SK-N-SH treated with all-trans-retinoic acid at 6 μM for 48 hours (cell line): ENCODE data around the gene CHRNA10.

ENCODE experiments used
- ATAC-seq: fragments of 200-7000 bp; cut with Tn5 transposase; 3 replicates; pipeline ENCODE4 v1.9.1; 2020; ENCODE audit warnings: mild to moderate bottlenecking, moderate library complexity
- ARNTL ChIP-seq: fragments of 450-650 bp; formaldehyde crosslinking; IDR thresholded peaks from 2 replicates; pipeline ENCODE4 v1.5.0; 2020; ENCODE audit warnings: low read depth, mild to moderate bottlenecking, moderate library complexity, borderline replicate concordance
- BACH2 ChIP-seq: fragments of 250-450 bp; sonication (Bioruptor Pico); IDR thresholded peaks from 2 replicates; pipeline ENCODE4 v1.9.0; 2021; ENCODE audit warnings: mild to moderate bottlenecking, borderline replicate concordance
- CREB5 ChIP-seq: fragments of 250-450 bp; sonication (Bioruptor Pico); IDR thresholded peaks from 2 replicates; pipeline ENCODE4 v1.5.1; 2020; ENCODE audit warnings: low read depth, mild to moderate bottlenecking, moderate library complexity
- CSRNP3 ChIP-seq: fragments of 250-450 bp; sonication (Bioruptor Pico); IDR thresholded peaks from 2 replicates; pipeline ENCODE4 v1.5.1; 2021; ENCODE audit warnings: mild to moderate bottlenecking, moderate library complexity
- ESRRG ChIP-seq: fragments of 250-450 bp; sonication (Bioruptor Pico); IDR thresholded peaks from 2 replicates; pipeline ENCODE4 v1.6.1; 2021; ENCODE audit warnings: mild to moderate bottlenecking
- OSR1 ChIP-seq: fragments of 250-450 bp; sonication (Bioruptor Pico); IDR thresholded peaks from 2 replicates; pipeline ENCODE4 v1.8.0; 2022; ENCODE audit warnings: moderate library complexity, mild to moderate bottlenecking, inconsistent platforms
- PATZ1 ChIP-seq: fragments of 250-450 bp; sonication (Bioruptor Pico); IDR thresholded peaks from 2 replicates; pipeline ENCODE4 v1.8.0; 2020; ENCODE audit warnings: mild to moderate bottlenecking, moderate library complexity, borderline replicate concordance
- POU6F1 ChIP-seq: fragments of 250-450 bp; sonication (Bioruptor Pico); IDR thresholded peaks from 2 replicates; pipeline ENCODE4 v1.8.0; 2021; ENCODE audit warnings: low read depth, mild to moderate bottlenecking, moderate library complexity, borderline replicate concordance
- PPARA ChIP-seq: fragments of 250-450 bp; sonication (Bioruptor Pico); IDR thresholded peaks from 2 replicates; pipeline ENCODE4 v1.5.0; 2020; ENCODE audit warnings: mild to moderate bottlenecking, borderline replicate concordance
- RARB ChIP-seq: fragments of 250-450 bp; sonication (Bioruptor Pico); IDR thresholded peaks from 2 replicates; pipeline ENCODE4 v1.8.0; 2021; ENCODE audit warnings: mild to moderate bottlenecking, moderate library complexity
- SNAI2 ChIP-seq: fragments of 250-450 bp; sonication (Bioruptor Pico); IDR thresholded peaks from 2 replicates; pipeline ENCODE4 v1.5.0; 2020; ENCODE audit warnings: mild to moderate bottlenecking, moderate library complexity
- TCF4 ChIP-seq: fragments of 250-450 bp; sonication (Bioruptor Pico); IDR thresholded peaks from 2 replicates; pipeline ENCODE4 v1.8.0; 2021; ENCODE audit warnings: mild to moderate bottlenecking, moderate library complexity, borderline replicate concordance
- TOX ChIP-seq: fragments of 250-450 bp; sonication (Bioruptor Pico); IDR thresholded peaks from 2 replicates; pipeline ENCODE4 v1.8.0; 2021; ENCODE audit warnings: mild to moderate bottlenecking, moderate library complexity, borderline replicate concordance
- TSHZ2 ChIP-seq: fragments of 250-450 bp; sonication (Bioruptor Pico); IDR thresholded peaks from 2 replicates; pipeline ENCODE4 v1.5.0; 2020; ENCODE audit warnings: mild to moderate bottlenecking, moderate library complexity
- ZC3H10 ChIP-seq: fragments of 250-450 bp; sonication (Bioruptor Pico); IDR thresholded peaks from 2 replicates; pipeline ENCODE4 v1.5.1; 2021; ENCODE audit warnings: mild to moderate bottlenecking, moderate library complexity
- ZFP30 ChIP-seq: fragments of 450-650 bp; formaldehyde crosslinking; IDR thresholded peaks from 2 replicates; pipeline ENCODE4 v1.5.0; 2022; ENCODE audit warnings: mild to moderate bottlenecking, moderate library complexity
- ZNF565 ChIP-seq: fragments of 450-650 bp; formaldehyde crosslinking; conservative IDR thresholded peaks from 2 replicates; pipeline ENCODE4 v1.5.0; 2020; ENCODE audit warnings: low read depth, mild to moderate bottlenecking, moderate library complexity
- ZNF70 ChIP-seq: fragments of 450-650 bp; formaldehyde crosslinking; IDR thresholded peaks from 2 replicates; pipeline ENCODE4 v1.5.0; 2020; ENCODE audit warnings: mild to moderate bottlenecking, moderate library complexity
- ZNF8 ChIP-seq: fragments of 450-650 bp; formaldehyde crosslinking; IDR thresholded peaks from 2 replicates; pipeline ENCODE4 v1.5.0; 2020; ENCODE audit warnings: mild to moderate bottlenecking, moderate library complexity

CHRNA10 gene

DNA sequence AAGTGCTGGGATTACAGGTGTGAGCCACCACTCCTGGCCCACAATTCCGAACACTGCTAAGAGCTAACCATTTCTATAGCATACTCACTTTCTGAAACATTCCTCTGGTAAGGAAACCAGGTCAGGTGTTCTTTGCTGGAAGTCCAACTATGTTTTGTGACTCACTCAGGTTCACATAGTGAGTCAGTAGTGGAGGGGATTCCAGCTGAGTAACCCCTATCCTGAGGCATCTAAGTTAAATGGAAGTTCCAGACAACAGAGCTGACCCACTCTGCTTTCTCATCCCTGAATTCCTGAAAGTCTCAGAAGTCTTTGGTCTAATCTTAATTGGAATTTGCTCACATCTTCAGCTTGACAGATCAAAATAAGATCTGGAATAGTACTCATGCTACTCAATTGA lies 3.0 kb upstream of the CHRNA10 start:
- no peak for ATAC-seq
- TF ChIP-seq ZFP30 (CRISPR knock-in tag), result no peak

- no peak; the same call in 2 of the 3 replicates for ATAC-seq
- TF ChIP-seq PPARA (CRISPR knock-in tag), result no peak
- TF ChIP-seq ZNF70 (CRISPR knock-in tag), result no peak
- no peak for TF ChIP-seq SNAI2 (CRISPR knock-in tag)
Measured at GRCh38 chr11:3669742-3670183, 1.4 kb downstream of the CHRNA10 start.

- no peak for TF ChIP-seq ESRRG (CRISPR knock-in tag)
- TF ChIP-seq RARB (CRISPR knock-in tag), result no peak
- no peak for TF ChIP-seq TOX (CRISPR knock-in tag)
- TF ChIP-seq ZNF565 (CRISPR knock-in tag), result no peak
- TF ChIP-seq POU6F1, result no peak
- TF ChIP-seq ZC3H10 (CRISPR knock-in tag), result no peak
- no peak; the same call in 2 of the 3 replicates for ATAC-seq
Measured at GRCh38 chr11:3669128-3669527, 2.1 kb downstream of the CHRNA10 start.

DNA sequence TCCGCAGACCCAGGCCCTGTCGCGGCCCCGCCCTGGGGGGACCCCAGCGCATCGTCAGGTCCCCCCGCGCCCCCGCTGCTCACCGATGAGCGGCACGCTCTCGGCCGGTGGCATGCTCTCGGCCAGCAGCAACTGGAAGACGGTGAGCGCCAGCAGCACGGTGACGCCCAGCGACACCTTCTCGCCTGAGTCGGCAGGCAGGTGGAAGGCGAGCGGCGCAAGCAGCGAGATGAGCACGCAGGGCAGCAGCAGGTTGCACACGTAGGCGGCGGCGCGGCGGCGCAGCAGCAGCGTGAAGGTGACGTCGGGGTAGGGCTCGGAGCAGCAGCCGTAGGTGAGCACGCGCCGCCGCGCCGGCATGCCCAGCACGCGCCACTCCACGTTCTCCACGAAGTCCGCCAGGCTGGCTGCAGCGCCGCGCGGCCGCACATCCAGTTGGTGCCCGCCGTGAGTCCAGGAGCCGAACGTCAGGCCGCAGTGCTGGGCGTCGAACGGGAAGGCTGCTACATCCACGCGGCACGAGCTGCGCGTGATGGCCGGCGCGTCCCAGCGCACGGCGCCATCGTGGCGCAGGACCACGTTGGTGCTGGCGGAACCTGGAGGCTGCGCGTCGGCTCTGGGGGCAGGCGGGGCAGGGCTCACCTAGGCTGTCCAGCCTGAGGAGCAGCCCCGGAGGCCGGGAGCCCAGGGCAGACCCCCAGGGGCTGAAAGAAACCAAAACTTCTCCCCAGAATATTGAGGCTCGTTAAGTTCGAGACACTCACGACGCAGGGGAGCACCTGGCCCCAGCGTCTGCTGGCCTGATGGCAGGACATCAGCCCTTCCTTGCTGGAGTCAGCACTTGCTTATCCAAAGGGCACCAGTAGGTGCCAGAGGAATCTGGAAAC lies 3.8 kb downstream of the CHRNA10 start:
- no peak for ATAC-seq
- TF ChIP-seq ESRRG (CRISPR knock-in tag), result no peak
- TF ChIP-seq CREB5 (CRISPR knock-in tag), result no peak
- TF ChIP-seq ARNTL (CRISPR knock-in tag), result no peak
- no peak for TF ChIP-seq TOX (CRISPR knock-in tag)
- TF ChIP-seq RARB (CRISPR knock-in tag), result no peak
- no peak for TF ChIP-seq TCF4 (CRISPR knock-in tag)
- no peak for TF ChIP-seq PATZ1 (CRISPR knock-in tag)
- no peak for TF ChIP-seq CSRNP3 (CRISPR knock-in tag)
- TF ChIP-seq BACH2, result no peak
- TF ChIP-seq SNAI2 (CRISPR knock-in tag), result no peak
- no peak for TF ChIP-seq ZFP30 (CRISPR knock-in tag)
- no peak for TF ChIP-seq TSHZ2 (CRISPR knock-in tag)
- no peak for TF ChIP-seq ZC3H10 (CRISPR knock-in tag)
- no peak for TF ChIP-seq ZNF8 (CRISPR knock-in tag)
- TF ChIP-seq OSR1 (CRISPR knock-in tag), result no peak
- TF ChIP-seq, all 23 proteins: peak for 0
